ENCODE measurements around the gene FDXACB1.

Gene FDXACB1

DNA sequence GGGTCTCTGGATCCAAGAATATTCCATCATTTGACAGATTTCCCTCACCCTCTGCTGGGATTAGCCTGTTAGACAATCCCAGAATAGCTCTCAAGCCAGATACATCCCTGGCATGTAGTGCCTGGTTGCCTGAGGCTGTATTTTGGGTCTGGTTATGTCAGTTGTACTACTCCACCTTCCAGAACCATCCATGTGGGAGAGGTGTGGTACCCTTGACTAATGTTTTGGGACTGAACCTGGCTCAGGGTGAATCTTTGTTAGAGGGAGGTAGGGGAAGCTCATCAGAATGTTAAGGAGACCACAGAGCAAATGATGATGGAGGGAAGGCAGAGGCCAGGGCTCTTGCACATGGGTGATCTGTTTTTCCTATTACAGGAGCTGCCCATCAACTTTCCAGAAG, 45.0 kb upstream of the FDXACB1 start:
- Histone ChIP-seq H2AFZ (ENCODE audit: low read depth, low read length, severe bottlenecking) (no peak overlapping the region), H3K9me2 (replicated peaks; ENCODE audit: insufficient read depth, low read length) (no peaks in the 10 kb centered on the region), H3K27ac (ENCODE audit: low read depth, low read length) (no peak overlapping the region), H4K20me1 (ENCODE audit: low read depth, low read length) (no peaks in the 10 kb centered on the region), H3K27me3 (ENCODE audit: low read length) (no peaks in the 10 kb centered on the region), H3F3A (ENCODE audit: insufficient read depth) (no peaks in the 10 kb centered on the region), H3K4me2 (ENCODE audit: low read depth, low read length, poor library complexity, severe bottlenecking) (no peak overlapping the region), H3K4me3 (ENCODE audit: insufficient read depth, low read length, poor library complexity, severe bottlenecking) (no peak overlapping the region), H3K9me3 (ENCODE audit: insufficient read depth, low read length) (no peaks in the 10 kb centered on the region), H3K79me2 (ENCODE audit: insufficient read depth, low read length) (no peaks in the 10 kb centered on the region), H3K36me3 (ENCODE audit: low read length) (no peaks in the 10 kb centered on the region), H3K9ac (ENCODE audit: low read length) (no peak overlapping the region)
- TF ChIP-seq CTCF (IDR thresholded peaks at IDR 0.05; ENCODE audit: insufficient read depth, low read length, poor library complexity, severe bottlenecking) (no peak), EZH2phosphoT487 (conservative IDR thresholded peaks at IDR 0.05; ENCODE audit: low read length) (no peak)

DNA sequence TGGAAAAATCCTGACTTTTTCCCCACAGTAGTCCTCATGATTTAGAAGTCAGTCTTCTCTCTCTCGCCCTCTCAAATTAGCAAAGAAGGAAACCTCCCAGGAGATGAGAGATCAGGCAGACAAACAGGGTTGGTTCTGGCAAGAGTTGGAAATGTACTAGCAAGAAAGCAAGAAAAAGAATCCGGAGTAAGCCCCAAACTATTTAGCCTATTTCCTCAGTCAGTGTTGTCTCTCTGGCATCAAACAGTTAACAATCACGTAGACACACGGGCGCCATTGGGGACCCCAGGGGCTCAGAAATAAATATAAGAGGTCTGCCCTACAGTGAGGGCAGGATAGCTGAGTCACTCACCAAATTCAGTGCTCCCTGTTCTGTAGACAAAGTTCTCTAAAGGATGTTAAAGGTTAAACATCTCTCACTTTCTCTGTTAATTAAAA, 44.4 kb upstream of the FDXACB1 start:
- Histone ChIP-seq H4K20me1 (ENCODE audit: low read depth, low read length) (no peaks in the 10 kb centered on the region), H3K9me2 (replicated peaks; ENCODE audit: insufficient read depth, low read length) (no peaks in the 10 kb centered on the region), H3K36me3 (ENCODE audit: low read length) (no peaks in the 10 kb centered on the region), H3K79me2 (ENCODE audit: insufficient read depth, low read length) (no peaks in the 10 kb centered on the region), H3K9me3 (ENCODE audit: insufficient read depth, low read length) (no peaks in the 10 kb centered on the region), H3K9ac (ENCODE audit: low read length) (no peak overlapping the region), H3K4me2 (ENCODE audit: low read depth, low read length, poor library complexity, severe bottlenecking) (no peak overlapping the region), H2AFZ (ENCODE audit: low read depth, low read length, severe bottlenecking) (no peak overlapping the region), H3F3A (ENCODE audit: insufficient read depth) (no peaks in the 10 kb centered on the region), H3K27ac (ENCODE audit: low read depth, low read length) (no peak overlapping the region), H3K4me3 (ENCODE audit: insufficient read depth, low read length, poor library complexity, severe bottlenecking) (no peak overlapping the region), H3K27me3 (ENCODE audit: low read length) (no peaks in the 10 kb centered on the region)
- no peak for TF ChIP-seq CTCF (IDR thresholded peaks at IDR 0.05; ENCODE audit: insufficient read depth, low read length, poor library complexity, severe bottlenecking)
- TF ChIP-seq EZH2phosphoT487 (conservative IDR thresholded peaks at IDR 0.05; ENCODE audit: low read length), result no peak

- Histone ChIP-seq H3K27ac (ENCODE audit: low read depth, low read length) (no peak overlapping the region), H2AFZ (ENCODE audit: low read depth, low read length, severe bottlenecking) (no peak overlapping the region), H3F3A (ENCODE audit: insufficient read depth) (no peaks in the 10 kb centered on the region), H3K9me3 (ENCODE audit: insufficient read depth, low read length) (no peaks in the 10 kb centered on the region), H3K9me2 (replicated peaks; ENCODE audit: insufficient read depth, low read length) (no peaks in the 10 kb centered on the region), H3K4me2 (ENCODE audit: low read depth, low read length, poor library complexity, severe bottlenecking) (no peak overlapping the region), H4K20me1 (ENCODE audit: low read depth, low read length) (no peaks in the 10 kb centered on the region), H3K79me2 (ENCODE audit: insufficient read depth, low read length) (no peaks in the 10 kb centered on the region), H3K4me3 (ENCODE audit: insufficient read depth, low read length, poor library complexity, severe bottlenecking) (no peak overlapping the region), H3K36me3 (ENCODE audit: low read length) (no peaks in the 10 kb centered on the region), H3K9ac (ENCODE audit: low read length) (no peak overlapping the region), H3K27me3 (ENCODE audit: low read length) (no peaks in the 10 kb centered on the region)
- no peak for TF ChIP-seq EZH2phosphoT487 (conservative IDR thresholded peaks at IDR 0.05; ENCODE audit: low read length)
- TF ChIP-seq CTCF (IDR thresholded peaks at IDR 0.05; ENCODE audit: insufficient read depth, low read length, poor library complexity, severe bottlenecking), result no peak
Observed at GRCh38 chr11:111922803-111923202, 43.8 kb upstream of the FDXACB1 start.
